Fibroblast of lung (primary cell): ENCODE measurements around the gene RPS28. TPM values are rescaled to one million over a fixed set of nuclear protein-coding genes. Genes with fewer than 3 reads are reported as not detected.
A peak's percentile ranks its signal among the peaks of the same experiment; 100 is the strongest.

Source experiments
- DNase-seq, 2 donors: peaks; one replicate each; pipeline versions ENCODE4 v3.0.0 to v3.0.0-alpha.2; 2010; ENCODE audit warnings: low read depth in 2 of 2
- H2AFZ ChIP-seq: 2 replicates; pipeline ENCODE4 v1.5.1; 2012; ENCODE audit warnings: low read length, control low read depth, inconsistent platforms
- H3K27ac ChIP-seq: 2 replicates; pipeline ENCODE4 v1.5.1; 2011; ENCODE audit warnings: low read length, control low read depth; ENCODE audit not compliant: insufficient read depth
- H3K27me3 ChIP-seq: 2 replicates; pipeline ENCODE4 v1.5.1; 2011; ENCODE audit warnings: mild to moderate bottlenecking, low read length; ENCODE audit not compliant: control insufficient read depth, insufficient read depth
- H3K36me3 ChIP-seq: 2 replicates; pipeline ENCODE4 v1.5.1; 2011; ENCODE audit warnings: low read length; ENCODE audit not compliant: control insufficient read depth, insufficient read depth
- H3K4me1 ChIP-seq: 2 replicates; pipeline ENCODE4 v1.5.1; 2011; ENCODE audit warnings: low read length; ENCODE audit not compliant: control insufficient read depth, insufficient read depth; ENCODE audit errors: extremely low read depth
- H3K4me2 ChIP-seq: 2 replicates; pipeline ENCODE4 v1.5.1; 2011; ENCODE audit warnings: low read length, control low read depth; ENCODE audit not compliant: insufficient read depth; ENCODE audit errors: extremely low read depth
- H3K4me3 ChIP-seq, 4 experiments: fragments of 200-600 bp in 1 of 4; sonication (generic) in 1 of 4; replicated peaks in 1 of 4; 2 replicates each; pipeline ENCODE4 v1.5.1; 2011 to 2016; ENCODE audit warnings: low read length in 4 of 4, low read depth in 3 of 4, mild to moderate bottlenecking in 3 of 4, control low read depth in 2 of 4, inconsistent platforms in 1 of 4, mixed read lengths in 1 of 4; ENCODE audit not compliant: insufficient read depth in 1 of 4; ENCODE audit errors: control extremely low read depth in 1 of 4
- H3K79me2 ChIP-seq: 2 replicates; pipeline ENCODE4 v1.5.1; 2012; ENCODE audit warnings: mild to moderate bottlenecking, low read length, inconsistent platforms; ENCODE audit not compliant: control insufficient read depth, insufficient read depth
- H3K9ac ChIP-seq: 2 replicates; pipeline ENCODE4 v1.5.1; 2011; ENCODE audit warnings: mild to moderate bottlenecking, low read length, control low read depth; ENCODE audit not compliant: insufficient read depth
- H3K9me3 ChIP-seq: 2 replicates; pipeline ENCODE4 v1.5.1; 2012; ENCODE audit warnings: low read depth, low read length; ENCODE audit not compliant: control insufficient read depth, insufficient read depth
- H4K20me1 ChIP-seq: 2 replicates; pipeline ENCODE4 v1.5.1; 2011; ENCODE audit warnings: low read length; ENCODE audit not compliant: control insufficient read depth, insufficient read depth; ENCODE audit errors: extremely low read depth
- CTCF ChIP-seq, 2 donors: IDR thresholded peaks in 1 of 2; conservative IDR thresholded peaks in 1 of 2; 1 replicate in 1 of 2; 2 replicates in 1 of 2; pipeline ENCODE4 v1.5.1; 2011 to 2012; ENCODE audit warnings: low read length in 2 of 2, control low read depth in 1 of 2, inconsistent platforms in 1 of 2, low read depth in 1 of 2, mild to moderate bottlenecking in 1 of 2
- EZH2 ChIP-seq: IDR thresholded peaks from 2 replicates; pipeline ENCODE4 v1.5.1; 2012; ENCODE audit warnings: low read length, control low read depth, mild to moderate bottlenecking; ENCODE audit errors: missing control alignments
- polyA plus RNA-seq, 2 donors: library from polyadenylated mRNA; depleted of rRNA in 1 of 2; stranded (reverse) in 1 of 2; unstranded in 1 of 2; fragments of >200 nt; gene quantifications; 2 replicates each; pipeline ENCODE4 v1.2.1, GENCODE V29; 2011 to 2012; ENCODE audit warnings: missing spikeins in 1 of 2
- total RNA-seq: library from RNA; depleted of rRNA; stranded (reverse); fragments of >200 nt; gene quantifications from 2 replicates; pipeline ENCODE4 v1.2.1, GENCODE V29; 2014

The RPS28 gene
- total and polyA plus RNA-seq, 2 donors (not counting 1 experiment from before 2014, with no cell fraction given): 216 to 286 TPM

GRCh38 chr19:8323781-8324185 lies 2.5 kb downstream of the RPS28 start:
- Histone ChIP-seq H3K27me3 (no peaks in the 10 kb centered on the region), H3K9ac (no peak overlapping the region), H3K36me3 (peaks cover 12% of the 10 kb centered on the region), H3K4me2 (no peak overlapping the region), H2AFZ (no peak overlapping the region), H3K27ac (no peak overlapping the region), H3K4me3 (peak overlapping the region in 1 of 4 experiments; percentile 17), H3K9me3 (no peaks in the 10 kb centered on the region), H4K20me1 (no peaks in the 10 kb centered on the region), H3K4me1 (peaks cover 11% of the 10 kb centered on the region), H3K79me2 (peaks cover 37% of the 10 kb centered on the region)
- DNase-seq: no peak
- TF ChIP-seq CTCF (conservative IDR thresholded peaks at IDR 0.05 in 1 of 2, IDR thresholded peaks at IDR 0.05 in 1 of 2; ENCODE audit: low read depth in 1 of 2, low read length in 2 of 2): no peak
- TF ChIP-seq EZH2: no peak

- Histone ChIP-seq H2AFZ (no peak overlapping the region), H3K27ac (no peak overlapping the region), H4K20me1 (no peaks in the 10 kb centered on the region), H3K36me3 (peaks cover 12% of the 10 kb centered on the region), H3K4me3 (no peak overlapping the region), H3K27me3 (no peaks in the 10 kb centered on the region), H3K9me3 (no peaks in the 10 kb centered on the region), H3K79me2 (peaks cover 37% of the 10 kb centered on the region), H3K4me2 (no peak overlapping the region), H3K4me1 (peaks cover 11% of the 10 kb centered on the region), H3K9ac (no peak overlapping the region)
- TF ChIP-seq CTCF (conservative IDR thresholded peaks at IDR 0.05 in 1 of 2, IDR thresholded peaks at IDR 0.05 in 1 of 2; ENCODE audit: low read depth in 1 of 2, low read length in 2 of 2) (no peak), EZH2 (no peak)
- DNase-seq: no peak
Observed at GRCh38 chr19:8324186-8325050, 3.1 kb downstream of the RPS28 start.

- peaks cover 12% of the 10 kb centered on the region for H3K36me3 ChIP-seq
- H3K4me1 ChIP-seq: peaks cover 9% of the 10 kb centered on the region
- H3K27me3 ChIP-seq: no peaks in the 10 kb centered on the region
- peaks cover 29% of the 10 kb centered on the region for H3K79me2 ChIP-seq
- H3K27ac ChIP-seq: no peak overlapping the region
- DNase-seq: no peak
- no peak overlapping the region for H3K9ac ChIP-seq
- no peaks in the 10 kb centered on the region for H3K9me3 ChIP-seq
- no peaks in the 10 kb centered on the region for H4K20me1 ChIP-seq
- H3K4me3 ChIP-seq: no peak overlapping the region
- no peak overlapping the region for H2AFZ ChIP-seq
- no peak overlapping the region for H3K4me2 ChIP-seq
- TF ChIP-seq CTCF (conservative IDR thresholded peaks at IDR 0.05 in 1 of 2, IDR thresholded peaks at IDR 0.05 in 1 of 2; ENCODE audit: low read depth in 1 of 2, low read length in 2 of 2) (no peak), EZH2 (no peak)
Observed at GRCh38 chr19:8325454-8325853, 4.2 kb downstream of the RPS28 start.
